GM23338 (cell line): ENCODE data around the gene MIER3. TPM values are rescaled to one million over a fixed set of nuclear protein-coding genes. Genes with fewer than 3 reads are reported as not detected.

Experiments used
- ATAC-seq: fragments of 200-7000 bp; cut with Tn5 transposase; 3 replicates; pipeline ENCODE4 v1.9.1; 2020
- DNase-seq: peaks from one replicate; pipeline ENCODE4 v3.0.0-alpha.2; 2015; ENCODE audit warnings: low spot score
- H2AFZ ChIP-seq: fragments of 200-600 bp; sonication (generic); 2 replicates; pipeline ENCODE4 v1.8.0; 2016; ENCODE audit warnings: antibody characterized with exemption, mild to moderate bottlenecking, moderate library complexity
- H3F3A ChIP-seq: fragments of 200-600 bp; sonication (generic); replicated peaks from 2 replicates; pipeline ENCODE4 v1.8.0; 2017; ENCODE audit warnings: antibody characterized with exemption, mixed run types, low read depth
- H3K27ac ChIP-seq: fragments of 200-600 bp; sonication (generic); 2 replicates; pipeline ENCODE4 v1.6.1; 2016; ENCODE audit warnings: low read depth
- H3K27me3 ChIP-seq: fragments of 200-600 bp; sonication (generic); 2 replicates; pipeline ENCODE4 v1.8.0; 2016; ENCODE audit warnings: mild to moderate bottlenecking, mixed run types, moderate library complexity; ENCODE audit not compliant: insufficient read depth
- H3K36me3 ChIP-seq: fragments of 200-600 bp; sonication (generic); 2 replicates; pipeline ENCODE4 v1.8.0; 2016; ENCODE audit warnings: mild to moderate bottlenecking; ENCODE audit not compliant: insufficient read depth
- H3K4me1 ChIP-seq: fragments of 200-600 bp; sonication (generic); 2 replicates; pipeline ENCODE4 v1.8.0; 2016; ENCODE audit warnings: mild to moderate bottlenecking, moderate library complexity; ENCODE audit not compliant: insufficient read depth
- H3K4me2 ChIP-seq: fragments of 200-600 bp; sonication (generic); 2 replicates; pipeline ENCODE4 v1.7.1; 2017; ENCODE audit warnings: mixed run types
- H3K4me3 ChIP-seq: fragments of 200-600 bp; sonication (generic); 2 replicates; pipeline ENCODE4 v1.6.1; 2016; ENCODE audit warnings: mixed run types
- H3K79me2 ChIP-seq: fragments of 200-600 bp; sonication (generic); replicated peaks from 2 replicates; pipeline ENCODE4 v1.8.0; 2017; ENCODE audit warnings: mild to moderate bottlenecking; ENCODE audit not compliant: insufficient read depth
- H3K9me2 ChIP-seq: fragments of 200-600 bp; sonication (generic); 2 replicates; pipeline ENCODE4 v1.8.0; 2017; ENCODE audit not compliant: insufficient read depth
- H4K20me1 ChIP-seq: fragments of 200-600 bp; sonication (generic); replicated peaks from 2 replicates; pipeline ENCODE4 v1.8.0; 2017; ENCODE audit warnings: mild to moderate bottlenecking; ENCODE audit not compliant: insufficient read depth
- H3K27ac Mint-ChIP-seq: 2 replicates; pipeline ENCODE4 v1.8.0; 2020; ENCODE audit warnings: inconsistent platforms, mild to moderate bottlenecking, moderate library complexity, mixed read lengths
- H3K27me3 Mint-ChIP-seq: 3 replicates; pipeline ENCODE4 v1.8.0; 2022; ENCODE audit warnings: low read depth, mild to moderate bottlenecking, moderate library complexity, mixed read lengths, inconsistent platforms; ENCODE audit not compliant: insufficient read depth, poor library complexity
- H3K36me3 Mint-ChIP-seq: 3 replicates; pipeline ENCODE4 v1.8.0; 2021; ENCODE audit warnings: low read depth, mild to moderate bottlenecking, inconsistent platforms, moderate library complexity, mixed read lengths
- H3K4me1 Mint-ChIP-seq: 3 replicates; pipeline ENCODE4 v1.8.0; 2020; ENCODE audit warnings: mild to moderate bottlenecking, inconsistent platforms, mixed read lengths
- H3K4me3 Mint-ChIP-seq: 3 replicates; pipeline ENCODE4 v1.8.0; 2021; ENCODE audit warnings: moderate library complexity, mild to moderate bottlenecking, inconsistent platforms, mixed read lengths
- H3K9me3 Mint-ChIP-seq: 3 replicates; pipeline ENCODE4 v1.8.0; 2020; ENCODE audit warnings: moderate library complexity, mild to moderate bottlenecking, inconsistent platforms, mixed read lengths
- CREB1 ChIP-seq: fragments of 250-450 bp; sonication (Bioruptor Pico); IDR thresholded peaks from 2 replicates; pipeline ENCODE4 v1.5.0; 2020; ENCODE audit warnings: low read depth, mild to moderate bottlenecking, moderate library complexity
- CTCF ChIP-seq, 2 experiments: fragments of 200-600 bp in 1 of 2; sonication (generic) in 1 of 2; conservative IDR thresholded peaks; 2 replicates each; pipeline versions ENCODE4 v1.5.1 to v1.6.1; 2016 to 2017; ENCODE audit warnings: antibody characterized with exemption in 2 of 2, low read depth in 2 of 2, mild to moderate bottlenecking in 2 of 2, moderate library complexity in 1 of 2
- ETS1 ChIP-seq: IDR thresholded peaks from 2 replicates; pipeline ENCODE4 v1.6.1; 2016; ENCODE audit warnings: antibody characterized with exemption
- EZH2 ChIP-seq: fragments of 200-600 bp; sonication (generic); IDR thresholded peaks from one replicate; pipeline ENCODE4 v1.8.0; 2017; ENCODE audit warnings: antibody characterized with exemption, mild to moderate bottlenecking, low read depth; ENCODE audit not compliant: unreplicated experiment
- EZH2phosphoT487 ChIP-seq: fragments of 200-600 bp; sonication (generic); IDR thresholded peaks from one replicate; pipeline ENCODE4 v1.8.1; 2018; ENCODE audit warnings: antibody characterized with exemption; ENCODE audit not compliant: unreplicated experiment
- JUNB ChIP-seq: IDR thresholded peaks from one replicate; pipeline ENCODE4 v1.6.1; 2016; ENCODE audit warnings: antibody characterized with exemption; ENCODE audit not compliant: unreplicated experiment
- NANOG ChIP-seq: IDR thresholded peaks from 2 replicates; pipeline ENCODE4 v1.6.1; 2016; ENCODE audit warnings: antibody characterized with exemption, borderline replicate concordance
- POLR2AphosphoS5 ChIP-seq: IDR thresholded peaks from 2 replicates; pipeline ENCODE4 v1.6.1; 2016; ENCODE audit warnings: antibody characterized with exemption, low read depth
- REST ChIP-seq: IDR thresholded peaks from one replicate; pipeline ENCODE4 v1.6.1; 2018; ENCODE audit warnings: antibody characterized with exemption; ENCODE audit not compliant: unreplicated experiment
- STAT1 ChIP-seq: IDR thresholded peaks from one replicate; pipeline ENCODE4 v1.6.1; 2016; ENCODE audit warnings: antibody characterized with exemption; ENCODE audit not compliant: unreplicated experiment
- ZNF114 ChIP-seq: fragments of 250-450 bp; sonication (Bioruptor Pico); IDR thresholded peaks from 2 replicates; pipeline ENCODE4 v1.5.0; 2020; ENCODE audit warnings: mild to moderate bottlenecking, moderate library complexity
- ZNF331 ChIP-seq: fragments of 250-450 bp; sonication (Bioruptor Pico); IDR thresholded peaks from 2 replicates; pipeline ENCODE4 v1.5.0; 2020; ENCODE audit warnings: low read depth, mild to moderate bottlenecking, moderate library complexity
- ZNF462 ChIP-seq: fragments of 250-450 bp; sonication (Bioruptor Pico); IDR thresholded peaks from 2 replicates; pipeline ENCODE4 v1.5.0; 2020; ENCODE audit warnings: mild to moderate bottlenecking, moderate library complexity
- polyA plus RNA-seq: library from polyadenylated mRNA; unstranded; fragments of >200 nt; fragmentation: Nextera tagmentation; extraction: Ambion mirVana; gene quantifications from 2 replicates; pipeline ENCODE4 v1.2.1, GENCODE V29; 2016
- total RNA-seq: library from RNA; depleted of rRNA; stranded (reverse); fragments of >200 nt; shearing (Covaris generic); gene quantifications from 2 replicates; pipeline ENCODE4 v1.2.3, GENCODE V29; 2014

The MIER3 gene
- total and polyA plus RNA-seq, 2 experiments from 2014 or later = 12.0 to 36.3 TPM

- Mint-ChIP-seq H3K27ac (no peak overlapping the region), H3K27me3 (no peaks in the 10 kb centered on the region), H3K4me1 (no peaks in the 10 kb centered on the region), H3K36me3 (peaks cover 73% of the 10 kb centered on the region), H3K9me3 (no peaks in the 10 kb centered on the region), H3K4me3 (no peak overlapping the region)
- Histone ChIP-seq H3K4me1 (no peaks in the 10 kb centered on the region), H3K27me3 (no peaks in the 10 kb centered on the region), H3K79me2 (no peaks in the 10 kb centered on the region), H4K20me1 (no peaks in the 10 kb centered on the region; the same call in 1 of the 2 replicates), H3K36me3 (peaks cover 60% of the 10 kb centered on the region), H3K9me2 (no peaks in the 10 kb centered on the region), H3K4me3 (no peak overlapping the region), H3K27ac (no peak overlapping the region), H2AFZ (no peak overlapping the region), H3K4me2 (no peak overlapping the region), H3F3A (no peaks in the 10 kb centered on the region)
- DNase-seq = no peak
- no peak for ATAC-seq
- TF ChIP-seq CREB1 (CRISPR knock-in tag) (no peak), NANOG (no peak), STAT1 (no peak), ETS1 (no peak), ZNF462 (CRISPR knock-in tag) (no peak), ZNF114 (CRISPR knock-in tag) (no peak), EZH2phosphoT487 (no peak), EZH2 (no peak), POLR2AphosphoS5 (no peak), REST (no peak), JUNB (no peak), CTCF (conservative IDR thresholded peaks at IDR 0.05; ENCODE audit: low read depth in 2 of 2) (no peak), ZNF331 (CRISPR knock-in tag) (no peak)
Observed at GRCh38 chr5:56934325-56934724, 17.6 kb downstream of the MIER3 start.
